ENCODE results near the gene ASAP2. TPM values are rescaled to one million over a fixed set of nuclear protein-coding genes. Genes with fewer than 3 reads are reported as not detected.

ASAP2 gene
- total and polyA plus RNA-seq, 9 of the 15 experiments (the other 6 are each of a cell fraction or from before 2014, with no cell fraction given) = 0.06 to 4.3 (median 3.1) TPM

- no peak for TF ChIP-seq HOXB6 (CRISPR knock-in tag; IDR thresholded peaks at IDR 0.05; ENCODE audit: borderline replicate concordance)
- TF ChIP-seq DMBX1 (CRISPR knock-in tag; IDR thresholded peaks at IDR 0.05; ENCODE audit: borderline replicate concordance) = 0 out of 2 replicates have a peak, but pooled peaks have one; percentile 14
- TF ChIP-seq ZBED1 (IDR thresholded peaks at IDR 0.05) = no peak
- no peak for TF ChIP-seq LCOR (CRISPR knock-in tag; IDR thresholded peaks at IDR 0.05)
- no peak for TF ChIP-seq CLOCK (CRISPR knock-in tag; IDR thresholded peaks at IDR 0.05; ENCODE audit: borderline replicate concordance)
- TF ChIP-seq SMC3 (conservative IDR thresholded peaks at IDR 0.05; ENCODE audit: insufficient read depth, low read depth, low read length) = no peak
- TF ChIP-seq, protein P1, sequence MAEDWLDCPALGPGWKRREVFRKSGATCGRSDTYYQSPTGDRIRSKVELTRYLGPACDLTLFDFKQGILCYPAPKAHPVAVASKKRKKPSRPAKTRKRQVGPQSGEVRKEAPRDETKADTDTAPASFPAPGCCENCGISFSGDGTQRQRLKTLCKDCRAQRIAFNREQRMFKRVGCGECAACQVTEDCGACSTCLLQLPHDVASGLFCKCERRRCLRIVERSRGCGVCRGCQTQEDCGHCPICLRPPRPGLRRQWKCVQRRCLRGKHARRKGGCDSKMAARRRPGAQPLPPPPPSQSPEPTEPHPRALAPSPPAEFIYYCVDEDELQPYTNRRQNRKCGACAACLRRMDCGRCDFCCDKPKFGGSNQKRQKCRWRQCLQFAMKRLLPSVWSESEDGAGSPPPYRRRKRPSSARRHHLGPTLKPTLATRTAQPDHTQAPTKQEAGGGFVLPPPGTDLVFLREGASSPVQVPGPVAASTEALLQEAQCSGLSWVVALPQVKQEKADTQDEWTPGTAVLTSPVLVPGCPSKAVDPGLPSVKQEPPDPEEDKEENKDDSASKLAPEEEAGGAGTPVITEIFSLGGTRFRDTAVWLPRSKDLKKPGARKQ (CRISPR knock-in tag; IDR thresholded peaks at IDR 0.05) = 0 out of 2 replicates have a peak, but pooled peaks have one; percentile 23
- peak; percentile 58 for TF ChIP-seq MEIS2 (IDR thresholded peaks at IDR 0.05; ENCODE audit: partially characterized antibody)
- TF ChIP-seq RBFOX2 (IDR thresholded peaks at IDR 0.05; ENCODE audit: low read depth, low read length) = no peak
- no peak for TF ChIP-seq TAF7 (tag; IDR thresholded peaks at IDR 0.05)
- TF ChIP-seq DIDO1 (tag; IDR thresholded peaks at IDR 0.05; ENCODE audit: low read depth) = no peak
- TF ChIP-seq NR2C2 (CRISPR knock-in tag; IDR thresholded peaks at IDR 0.05) = no peak
- TF ChIP-seq NR2C2 (tag; IDR thresholded peaks at IDR 0.05) = peak; percentile 88
- no peak for TF ChIP-seq DNMT1 (IDR thresholded peaks at IDR 0.05)
- no peak for TF ChIP-seq GABPB2 (CRISPR knock-in tag; conservative IDR thresholded peaks at IDR 0.05)
- peak in 1 of 2 experiments; percentile 14; a peak in 1 of 4 replicates for TF ChIP-seq TRIM24 (IDR thresholded peaks at IDR 0.05)
- 0 out of 2 replicates have a peak, but pooled peaks have one; percentile 13 for TF ChIP-seq POLR2H (tag; IDR thresholded peaks at IDR 0.05; ENCODE audit: low read depth)
- TF ChIP-seq PHB (CRISPR knock-in tag; IDR thresholded peaks at IDR 0.05) = no peak
- TF ChIP-seq ZBTB12 (CRISPR knock-in tag; IDR thresholded peaks at IDR 0.05) = peak; percentile 31; the same call in 1 of the 2 replicates
- TF ChIP-seq, protein P2, sequence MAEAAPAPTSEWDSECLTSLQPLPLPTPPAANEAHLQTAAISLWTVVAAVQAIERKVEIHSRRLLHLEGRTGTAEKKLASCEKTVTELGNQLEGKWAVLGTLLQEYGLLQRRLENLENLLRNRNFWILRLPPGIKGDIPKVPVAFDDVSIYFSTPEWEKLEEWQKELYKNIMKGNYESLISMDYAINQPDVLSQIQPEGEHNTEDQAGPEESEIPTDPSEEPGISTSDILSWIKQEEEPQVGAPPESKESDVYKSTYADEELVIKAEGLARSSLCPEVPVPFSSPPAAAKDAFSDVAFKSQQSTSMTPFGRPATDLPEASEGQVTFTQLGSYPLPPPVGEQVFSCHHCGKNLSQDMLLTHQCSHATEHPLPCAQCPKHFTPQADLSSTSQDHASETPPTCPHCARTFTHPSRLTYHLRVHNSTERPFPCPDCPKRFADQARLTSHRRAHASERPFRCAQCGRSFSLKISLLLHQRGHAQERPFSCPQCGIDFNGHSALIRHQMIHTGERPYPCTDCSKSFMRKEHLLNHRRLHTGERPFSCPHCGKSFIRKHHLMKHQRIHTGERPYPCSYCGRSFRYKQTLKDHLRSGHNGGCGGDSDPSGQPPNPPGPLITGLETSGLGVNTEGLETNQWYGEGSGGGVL (CRISPR knock-in tag; IDR thresholded peaks at IDR 0.05) = no peak
- TF ChIP-seq MAFG (tag; conservative IDR thresholded peaks at IDR 0.05) = no peak
- TF ChIP-seq HDAC1 (IDR thresholded peaks at IDR 0.05) = peak in 1 of 2 experiments; percentile 45; a peak in 1 of 4 replicates
Measured at GRCh38 chr2:9201185-9201891, 5.3 kb upstream of the ASAP2 start (continued).
